ENCODE measurements around the gene SRXN1.

SRXN1 gene

GRCh38 chr20:675033-675452 lies 22.0 kb upstream of the SRXN1 start:
- no peak overlapping the region for H3K4me3 ChIP-seq (ENCODE audit: low read depth, low read length)
- H3K36me3 ChIP-seq (replicated peaks) = no peaks in the 10 kb centered on the region
- H3K27ac ChIP-seq = no peak overlapping the region
- peaks cover 45% of the 10 kb centered on the region for H3K27me3 ChIP-seq (replicated peaks)
- no peak for DNase-seq
- in situ Hi-C loops (cut with HindIII; ENCODE audit: low pct_ligation_motif_present, low sequenced_read_pairs) = no loop called here
- TF ChIP-seq, protein P1, sequence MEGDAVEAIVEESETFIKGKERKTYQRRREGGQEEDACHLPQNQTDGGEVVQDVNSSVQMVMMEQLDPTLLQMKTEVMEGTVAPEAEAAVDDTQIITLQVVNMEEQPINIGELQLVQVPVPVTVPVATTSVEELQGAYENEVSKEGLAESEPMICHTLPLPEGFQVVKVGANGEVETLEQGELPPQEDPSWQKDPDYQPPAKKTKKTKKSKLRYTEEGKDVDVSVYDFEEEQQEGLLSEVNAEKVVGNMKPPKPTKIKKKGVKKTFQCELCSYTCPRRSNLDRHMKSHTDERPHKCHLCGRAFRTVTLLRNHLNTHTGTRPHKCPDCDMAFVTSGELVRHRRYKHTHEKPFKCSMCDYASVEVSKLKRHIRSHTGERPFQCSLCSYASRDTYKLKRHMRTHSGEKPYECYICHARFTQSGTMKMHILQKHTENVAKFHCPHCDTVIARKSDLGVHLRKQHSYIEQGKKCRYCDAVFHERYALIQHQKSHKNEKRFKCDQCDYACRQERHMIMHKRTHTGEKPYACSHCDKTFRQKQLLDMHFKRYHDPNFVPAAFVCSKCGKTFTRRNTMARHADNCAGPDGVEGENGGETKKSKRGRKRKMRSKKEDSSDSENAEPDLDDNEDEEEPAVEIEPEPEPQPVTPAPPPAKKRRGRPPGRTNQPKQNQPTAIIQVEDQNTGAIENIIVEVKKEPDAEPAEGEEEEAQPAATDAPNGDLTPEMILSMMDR (IDR thresholded peaks at IDR 0.05; ENCODE audit: low read depth, low read length, missing control alignments) = no peak

GRCh38 chr20:673603-674001 lies 20.6 kb upstream of the SRXN1 start:
- Histone ChIP-seq H3K27ac (no peak overlapping the region), H3K36me3 (replicated peaks) (no peaks in the 10 kb centered on the region), H3K27me3 (replicated peaks) (peaks cover 45% of the 10 kb centered on the region), H3K4me3 (ENCODE audit: low read depth, low read length) (no peak overlapping the region)
- in situ Hi-C loops (cut with HindIII; ENCODE audit: low pct_ligation_motif_present, low sequenced_read_pairs) = no loop called here
- TF ChIP-seq, protein P1 (IDR thresholded peaks at IDR 0.05; ENCODE audit: low read depth, low read length, missing control alignments) = no peak
- no peak for DNase-seq

- in situ Hi-C loops (cut with HindIII; ENCODE audit: low pct_ligation_motif_present, low sequenced_read_pairs) = no loop called here
These were observed 20.1 kb upstream of the SRXN1 start for GRCh38 chr20:672963-673602.

DNA sequence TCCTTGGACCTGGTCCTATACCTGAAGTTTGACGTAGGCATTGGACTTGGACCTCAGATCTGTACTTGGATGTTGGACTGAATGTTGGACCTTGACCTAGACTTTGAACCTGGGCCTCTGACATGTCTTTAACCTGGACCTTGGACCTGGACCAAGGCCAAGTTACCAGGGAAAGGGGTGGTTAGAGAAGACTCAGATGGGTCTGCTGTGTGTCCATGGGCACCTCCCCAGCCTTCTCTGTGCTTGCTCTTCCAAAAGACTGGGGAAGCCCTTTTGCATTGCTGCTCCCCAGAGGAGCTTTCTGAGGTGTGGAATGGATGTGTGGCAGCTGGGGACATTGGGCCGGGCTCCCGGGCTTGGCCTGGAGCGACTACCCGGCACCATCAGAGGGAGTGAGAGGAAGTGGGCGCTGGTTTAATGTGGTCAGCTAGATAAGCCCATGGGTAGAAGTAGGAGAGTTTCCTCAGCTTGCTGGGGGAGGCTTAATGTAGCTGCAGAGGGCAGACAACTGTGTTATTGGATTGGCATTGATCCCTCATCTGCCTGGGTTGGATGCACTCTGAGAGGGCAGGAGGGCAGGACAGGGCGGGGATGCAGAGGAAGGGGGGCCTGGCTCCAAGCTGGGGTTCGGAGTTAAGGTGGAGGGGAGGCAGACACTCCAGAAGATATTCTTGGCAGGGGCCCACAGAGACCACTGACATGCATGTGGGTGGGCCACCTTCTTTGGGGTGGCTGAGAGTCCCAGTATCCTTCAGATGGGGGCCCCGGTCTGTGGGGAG lies 18.4 kb upstream of the SRXN1 start:
- DNase-seq = no peak
- no peaks in the 10 kb centered on the region for H3K36me3 ChIP-seq (replicated peaks)
- H3K4me3 ChIP-seq (ENCODE audit: low read depth, low read length) = no peak overlapping the region
- no peak overlapping the region for H3K27ac ChIP-seq
- in situ Hi-C loops (cut with HindIII; ENCODE audit: low pct_ligation_motif_present, low sequenced_read_pairs) = no loop called here
- peaks cover 43% of the 10 kb centered on the region for H3K27me3 ChIP-seq (replicated peaks)
- TF ChIP-seq, protein P1 (IDR thresholded peaks at IDR 0.05; ENCODE audit: low read depth, low read length, missing control alignments) = no peak

More at GRCh38 chr20:672963-673602, 20.1 kb upstream of the SRXN1 start:
- Histone ChIP-seq H3K27me3 (replicated peaks) (peaks cover 47% of the 10 kb centered on the region), H3K36me3 (replicated peaks) (no peaks in the 10 kb centered on the region), H3K27ac (no peak overlapping the region), H3K4me3 (ENCODE audit: low read depth, low read length) (no peak overlapping the region)
- no peak for DNase-seq
- TF ChIP-seq, protein P1 (IDR thresholded peaks at IDR 0.05; ENCODE audit: low read depth, low read length, missing control alignments) = peak; percentile 45

DNA sequence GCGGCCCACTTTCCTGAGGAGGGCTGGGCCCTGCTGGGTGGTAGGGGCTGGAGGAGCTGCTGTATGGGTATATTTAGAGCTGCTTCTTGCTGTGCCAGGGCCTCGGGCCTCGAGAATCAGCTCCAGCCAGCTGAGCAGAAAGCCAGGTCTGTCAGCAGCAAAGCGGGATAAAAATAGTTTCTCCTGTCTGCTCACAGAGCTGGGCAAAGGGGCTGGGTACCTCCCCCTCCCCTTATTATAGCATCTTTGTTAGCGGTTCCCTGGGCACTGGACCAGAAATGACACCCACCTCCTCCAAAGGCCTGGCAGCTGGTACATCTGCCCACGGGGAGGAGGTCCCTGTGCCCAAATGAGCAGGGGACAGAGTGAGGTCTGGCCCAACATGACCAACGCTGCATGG lies 16.6 kb upstream of the SRXN1 start:
- H3K36me3 ChIP-seq (replicated peaks) = no peaks in the 10 kb centered on the region
- no peak overlapping the region for H3K27ac ChIP-seq
- TF ChIP-seq, protein P1 (IDR thresholded peaks at IDR 0.05; ENCODE audit: low read depth, low read length, missing control alignments) = no peak
- no peak for DNase-seq
- peaks cover 40% of the 10 kb centered on the region for H3K27me3 ChIP-seq (replicated peaks)
- no peak overlapping the region for H3K4me3 ChIP-seq (ENCODE audit: low read depth, low read length)
- in situ Hi-C loops (cut with HindIII; ENCODE audit: low pct_ligation_motif_present, low sequenced_read_pairs) = no loop called here

Data from brain microvascular endothelial cell (primary cell).